LHCN-M2 (cell line): ENCODE results near the gene ARHGEF5. TPM values are rescaled to one million over a fixed set of nuclear protein-coding genes. Genes with fewer than 3 reads are reported as not detected.
"Not testable (repeated sequence)": the region's sequence is repeated elsewhere in the genome, so short reads cannot be mapped to it uniquely, and the experiment has no call there.

Experiments
- DNase-seq: peaks from one replicate; pipeline ENCODE4 v3.0.0-alpha.2; 2012; ENCODE audit warnings: low read depth
- total RNA-seq: library from RNA; depleted of rRNA; stranded (reverse); fragments of >200 nt; gene quantifications from 2 replicates; pipeline ENCODE4 v1.2.3, GENCODE V29; 2014; rRNA removed

Gene ARHGEF5
- total RNA-seq, 1 experiment from 2014 or later = 1.5 TPM

DNA sequence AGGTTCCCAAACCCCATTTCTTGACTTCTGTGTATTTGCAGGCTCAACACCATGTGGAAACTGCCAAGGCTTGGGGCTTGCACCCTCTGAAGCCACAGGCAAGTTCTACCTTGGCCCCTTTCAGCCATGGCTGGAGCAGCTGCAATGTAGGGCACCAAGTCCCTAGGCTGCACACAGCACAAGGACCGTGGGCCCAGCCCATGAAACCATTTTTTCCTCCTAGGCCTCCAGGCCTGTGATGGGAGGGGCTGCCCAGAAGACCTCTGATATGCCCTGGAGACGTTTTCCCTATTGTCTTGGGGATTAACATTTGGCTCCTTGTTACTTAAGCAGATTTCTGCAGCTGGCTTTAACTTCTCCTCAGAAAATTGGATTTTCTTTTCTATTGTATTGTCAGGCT, 72.3 kb downstream of the ARHGEF5 start:
- not testable (repeated sequence) for DNase-seq

DNA sequence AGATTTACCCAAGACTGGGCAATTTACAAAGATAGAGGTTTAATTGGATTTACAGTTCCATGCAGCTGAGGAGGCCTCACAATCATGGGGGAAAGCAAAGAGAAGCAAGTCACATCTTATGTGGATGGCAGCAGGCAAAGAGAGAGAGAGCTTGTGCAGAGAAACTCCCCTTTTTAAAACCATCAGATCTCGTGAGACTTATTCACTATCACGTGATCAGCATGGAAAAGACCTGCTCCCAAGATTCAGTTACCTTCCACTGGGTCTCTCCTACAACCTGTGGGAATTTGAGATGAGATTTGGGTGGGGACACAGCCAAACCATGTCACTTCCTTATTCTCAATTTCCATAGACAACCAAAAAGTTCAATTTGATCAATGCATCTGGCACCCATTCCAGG, 73.2 kb downstream of the ARHGEF5 start:
- no peak for DNase-seq

Other genes with a start within 250 kb of the ARHGEF5 start
- gene OR2A2, start 245.8 kb upstream of the ARHGEF5 start, total RNA-seq = not detected in 2 replicates
- not detected in 2 replicates for gene OR2A14, start 232.2 kb upstream of the ARHGEF5 start, total RNA-seq
- gene CTAGE4, start 171.9 kb upstream of the ARHGEF5 start, total RNA-seq = 0.06 TPM in 1 of 2 replicates, not detected in the other
- gene ARHGEF35, start 159.6 kb upstream of the ARHGEF5 start, total RNA-seq = 0.13 and 0.46 TPM in 2 replicates
- not detected in 2 replicates for gene OR2A42, start 115.8 kb upstream of the ARHGEF5 start, total RNA-seq
- gene OR2A7, start 90.6 kb upstream of the ARHGEF5 start, total RNA-seq = not detected in 2 replicates
- gene CTAGE8, start 86.1 kb upstream of the ARHGEF5 start, total RNA-seq = 0.06 and 0.17 TPM in 2 replicates
- not detected in 2 replicates for gene OR2A1, start 43.0 kb upstream of the ARHGEF5 start, total RNA-seq
- not detected in 2 replicates for gene NOBOX, start 48.3 kb downstream of the ARHGEF5 start, total RNA-seq